ENCODE measurements around the gene EFTUD2.

EFTUD2 gene

DNA sequence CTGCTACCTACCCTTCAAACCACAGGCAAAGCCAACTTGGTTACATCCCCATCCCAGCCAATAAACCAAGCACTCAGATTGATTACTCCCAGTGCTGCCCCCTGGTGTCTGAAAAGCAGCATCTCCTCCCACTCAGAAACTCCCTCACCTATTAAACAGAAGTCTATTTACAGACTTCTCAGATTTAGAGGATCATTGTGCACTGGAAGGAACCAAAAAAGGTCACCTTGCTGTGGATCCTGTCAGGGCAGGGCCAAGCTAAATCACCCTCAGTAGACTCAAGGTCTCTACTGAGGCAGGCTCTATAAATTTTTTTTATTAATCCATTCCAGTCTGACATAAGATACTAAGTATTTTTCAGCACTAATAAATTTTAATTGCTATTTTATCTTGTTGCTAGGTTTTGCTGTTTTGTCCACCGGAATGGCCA, 34.0 kb downstream of the EFTUD2 start:
- H3K36me3 Mint-ChIP-seq (ENCODE audit: low read depth), result peaks cover 36% of the 10 kb centered on the region
- no peaks in the 10 kb centered on the region for H3K9me3 Mint-ChIP-seq
- no peaks in the 10 kb centered on the region for H3K27me3 Mint-ChIP-seq (ENCODE audit: low read depth)
- H3K4me1 Mint-ChIP-seq (ENCODE audit: low read depth), result no peaks in the 10 kb centered on the region
- no peak overlapping the region for H3K27ac Mint-ChIP-seq
- H3K4me3 Mint-ChIP-seq, result no peak overlapping the region

DNA sequence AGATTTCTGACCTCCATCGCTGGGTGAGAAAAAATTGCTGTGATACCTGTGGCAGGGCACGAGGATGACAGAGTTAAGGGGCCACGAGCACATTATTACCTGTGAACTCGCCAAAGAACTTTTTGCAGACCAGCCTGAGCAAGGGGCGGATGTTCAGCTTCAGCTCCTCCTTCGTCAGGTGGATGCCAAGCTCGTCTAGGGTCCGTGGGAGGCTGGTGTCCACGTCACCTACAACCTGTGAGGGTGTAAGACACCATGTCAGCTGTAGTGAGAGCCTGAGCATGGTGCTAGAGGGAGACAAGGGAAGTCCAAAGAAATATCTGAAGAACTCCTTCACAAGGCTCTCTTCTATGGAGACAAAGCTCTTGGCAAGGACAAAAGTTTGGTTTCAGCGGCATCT, 34.4 kb downstream of the EFTUD2 start:
- no peaks in the 10 kb centered on the region for H3K27me3 Mint-ChIP-seq (ENCODE audit: low read depth)
- H3K9me3 Mint-ChIP-seq, result no peaks in the 10 kb centered on the region
- H3K4me3 Mint-ChIP-seq, result no peak overlapping the region
- H3K4me1 Mint-ChIP-seq (ENCODE audit: low read depth), result no peaks in the 10 kb centered on the region
- no peak overlapping the region for H3K27ac Mint-ChIP-seq
- H3K36me3 Mint-ChIP-seq (ENCODE audit: low read depth), result peaks cover 39% of the 10 kb centered on the region

DNA sequence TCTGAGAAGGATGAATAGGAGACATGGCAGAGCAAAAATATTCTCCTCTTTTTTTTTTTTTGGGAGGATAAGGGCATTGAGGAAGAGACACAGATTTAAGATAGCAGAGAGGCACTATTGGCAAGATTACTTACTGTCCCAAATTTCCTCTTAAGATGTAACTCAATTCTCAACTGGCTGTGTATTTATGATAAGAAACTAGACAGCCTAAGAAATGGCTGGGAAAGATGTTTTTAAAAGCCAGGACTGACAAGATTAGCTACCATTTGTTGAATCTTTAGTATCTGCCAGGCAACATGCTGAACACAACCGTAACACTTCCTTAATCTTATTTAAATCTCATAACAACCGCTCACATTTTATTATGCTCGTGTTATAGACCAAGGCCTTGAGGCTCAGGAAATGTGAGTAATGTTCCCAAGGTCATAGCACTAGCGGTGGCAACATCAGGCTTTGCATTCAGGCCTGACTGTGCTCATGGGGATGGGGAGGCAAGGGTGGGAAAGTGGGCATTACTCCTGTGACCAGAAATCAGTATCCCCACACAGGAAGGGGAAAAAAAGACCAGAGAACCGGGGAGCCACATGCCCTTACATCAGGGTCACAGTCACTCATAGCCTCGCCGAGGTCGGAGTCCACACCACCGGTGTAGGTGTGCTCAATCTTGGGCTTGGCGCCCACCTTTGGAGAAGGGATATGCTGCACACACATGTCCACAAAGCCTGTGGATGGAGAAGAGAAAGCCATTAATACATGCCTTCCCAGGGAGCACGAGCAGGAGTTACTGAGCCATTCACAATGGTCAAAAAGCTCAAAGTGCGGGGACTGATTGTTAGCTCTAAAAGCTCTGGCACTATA, 36.0 kb downstream of the EFTUD2 start:
- no peaks in the 10 kb centered on the region for H3K4me1 Mint-ChIP-seq (ENCODE audit: low read depth)
- H3K4me3 Mint-ChIP-seq, result no peak overlapping the region
- H3K36me3 Mint-ChIP-seq (ENCODE audit: low read depth), result peaks cover 40% of the 10 kb centered on the region
- no peak overlapping the region for H3K27ac Mint-ChIP-seq
- H3K9me3 Mint-ChIP-seq, result no peaks in the 10 kb centered on the region
- no peaks in the 10 kb centered on the region for H3K27me3 Mint-ChIP-seq (ENCODE audit: low read depth)

DNA sequence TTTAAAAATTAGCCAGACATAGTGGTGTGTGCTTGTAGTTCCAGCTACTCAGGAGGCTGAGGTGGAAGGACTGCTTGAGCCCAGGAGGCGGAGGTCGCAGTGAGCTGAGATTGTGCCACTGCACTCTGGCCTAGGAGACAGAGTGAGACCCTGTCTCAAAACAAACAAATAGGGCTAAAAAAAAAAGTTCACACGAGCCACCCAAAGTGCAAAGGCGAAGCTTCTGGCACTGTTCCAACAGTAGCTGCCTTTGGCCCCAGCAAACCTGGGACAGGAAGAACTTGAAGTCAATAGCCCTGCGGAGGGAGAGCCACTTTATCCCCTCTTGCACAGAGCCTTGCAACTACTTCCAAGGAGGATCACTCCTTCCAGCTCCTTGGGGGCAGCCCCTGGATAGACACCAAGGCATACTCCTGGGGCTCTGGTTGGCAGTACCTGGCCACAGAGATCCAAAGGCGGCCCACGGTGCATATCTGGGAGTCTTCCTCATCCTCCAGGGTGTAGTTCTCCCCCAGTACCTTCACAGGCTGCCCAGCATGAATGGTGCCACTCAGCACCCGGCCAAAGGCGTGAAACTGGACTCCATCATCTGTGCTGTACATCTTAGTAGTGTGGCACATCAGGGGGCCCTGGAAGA, 36.8 kb downstream of the EFTUD2 start:
- no peak overlapping the region for H3K4me3 Mint-ChIP-seq
- H3K27me3 Mint-ChIP-seq (ENCODE audit: low read depth), result no peaks in the 10 kb centered on the region
- H3K27ac Mint-ChIP-seq, result no peak overlapping the region
- no peaks in the 10 kb centered on the region for H3K4me1 Mint-ChIP-seq (ENCODE audit: low read depth)
- H3K9me3 Mint-ChIP-seq, result no peaks in the 10 kb centered on the region
- peaks cover 40% of the 10 kb centered on the region for H3K36me3 Mint-ChIP-seq (ENCODE audit: low read depth)

DNA sequence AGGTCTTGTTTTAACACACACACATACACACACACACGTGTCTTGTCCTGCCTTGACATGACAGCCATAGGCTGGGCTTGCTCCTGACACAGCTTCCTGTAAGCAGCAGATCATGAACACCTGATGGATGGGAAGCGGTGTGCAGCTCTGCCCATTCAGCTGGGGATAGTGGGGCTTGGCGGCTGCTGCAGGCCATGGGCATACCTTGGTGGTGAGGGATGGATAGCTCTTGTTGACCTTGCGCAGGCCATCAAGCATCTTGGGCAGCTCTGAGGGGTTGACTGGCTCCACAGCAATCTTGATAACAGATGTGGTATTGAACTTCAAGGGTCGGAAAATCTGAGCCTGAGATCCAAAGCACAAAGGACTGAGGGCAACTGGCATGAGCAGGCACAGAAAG, 39.5 kb downstream of the EFTUD2 start:
- Mint-ChIP-seq H3K4me1 (ENCODE audit: low read depth) (no peaks in the 10 kb centered on the region), H3K9me3 (no peaks in the 10 kb centered on the region), H3K27ac (no peak overlapping the region), H3K27me3 (ENCODE audit: low read depth) (no peaks in the 10 kb centered on the region), H3K36me3 (ENCODE audit: low read depth) (peaks cover 45% of the 10 kb centered on the region), H3K4me3 (no peak overlapping the region)

DNA sequence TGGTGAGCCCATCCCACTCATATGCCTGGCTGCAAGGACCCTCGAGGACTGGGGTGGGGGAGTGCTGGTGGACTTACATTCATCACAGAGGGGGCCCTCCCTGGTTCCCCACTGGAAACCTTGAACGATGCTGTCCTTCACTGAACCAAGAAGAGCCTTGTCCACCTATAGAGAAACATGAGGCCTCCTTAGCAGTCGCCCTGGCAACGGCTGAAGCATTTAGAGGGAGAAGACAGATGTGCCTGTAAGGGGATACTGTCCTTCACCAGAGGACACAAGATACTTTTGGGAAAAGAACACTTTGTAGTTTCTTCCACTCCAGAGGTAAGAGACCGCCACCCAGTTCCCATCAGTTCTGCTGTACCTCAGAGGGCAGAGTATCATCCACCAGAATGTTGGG, 45.1 kb downstream of the EFTUD2 start:
- Mint-ChIP-seq H3K4me3 (no peak overlapping the region), H3K9me3 (no peaks in the 10 kb centered on the region), H3K27me3 (ENCODE audit: low read depth) (no peaks in the 10 kb centered on the region), H3K27ac (no peak overlapping the region), H3K36me3 (ENCODE audit: low read depth) (peaks cover 52% of the 10 kb centered on the region), H3K4me1 (ENCODE audit: low read depth) (no peaks in the 10 kb centered on the region)

DNA sequence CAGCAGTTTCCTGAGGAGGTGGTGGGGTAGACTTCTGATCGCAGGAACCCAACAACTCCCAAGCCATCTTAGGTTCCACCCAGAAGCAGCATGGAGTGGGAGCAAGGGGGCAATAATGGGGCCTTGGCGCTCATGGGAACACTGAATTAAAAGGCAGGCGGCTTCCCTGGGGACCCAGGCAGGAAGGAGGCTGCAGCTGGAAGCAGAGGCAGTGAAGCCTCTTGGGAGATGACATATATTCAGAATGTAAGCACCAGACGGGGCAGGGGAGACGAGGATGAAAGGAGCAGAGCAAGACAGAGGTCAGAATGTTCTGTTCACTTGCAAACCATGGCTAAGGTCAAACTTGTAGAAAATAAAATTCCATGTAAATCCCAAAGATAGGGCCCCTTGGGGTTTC, 48.6 kb downstream of the EFTUD2 start:
- no peaks in the 10 kb centered on the region for H3K4me1 Mint-ChIP-seq (ENCODE audit: low read depth)
- H3K27ac Mint-ChIP-seq, result no peak overlapping the region
- no peaks in the 10 kb centered on the region for H3K9me3 Mint-ChIP-seq
- no peak overlapping the region for H3K4me3 Mint-ChIP-seq
- H3K27me3 Mint-ChIP-seq (ENCODE audit: low read depth), result no peaks in the 10 kb centered on the region
- peaks cover 37% of the 10 kb centered on the region for H3K36me3 Mint-ChIP-seq (ENCODE audit: low read depth)

DNA sequence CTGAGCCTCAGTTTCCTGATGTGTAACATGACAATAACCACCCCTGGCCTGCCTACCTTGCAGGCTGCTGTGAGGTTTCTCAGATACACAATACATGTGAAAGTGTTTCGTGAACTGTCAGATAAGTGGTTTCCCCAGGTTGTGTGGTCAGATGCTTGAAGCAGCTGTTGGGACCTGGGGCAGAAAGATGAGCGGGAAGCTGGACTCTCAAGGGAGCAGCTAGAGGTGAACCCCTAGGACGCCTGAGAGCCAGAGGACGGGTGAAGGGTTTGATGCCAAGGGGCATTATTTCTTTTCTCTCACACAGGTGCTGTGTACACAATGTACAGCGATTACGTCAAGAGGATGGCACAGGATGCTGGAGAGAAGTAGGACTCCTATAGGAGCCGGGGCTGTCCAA, 49.2 kb downstream of the EFTUD2 start:
- Mint-ChIP-seq H3K4me1 (ENCODE audit: low read depth) (no peaks in the 10 kb centered on the region), H3K27me3 (ENCODE audit: low read depth) (no peaks in the 10 kb centered on the region), H3K4me3 (no peak overlapping the region), H3K9me3 (no peaks in the 10 kb centered on the region), H3K27ac (no peak overlapping the region), H3K36me3 (ENCODE audit: low read depth) (peaks cover 37% of the 10 kb centered on the region)

DNA sequence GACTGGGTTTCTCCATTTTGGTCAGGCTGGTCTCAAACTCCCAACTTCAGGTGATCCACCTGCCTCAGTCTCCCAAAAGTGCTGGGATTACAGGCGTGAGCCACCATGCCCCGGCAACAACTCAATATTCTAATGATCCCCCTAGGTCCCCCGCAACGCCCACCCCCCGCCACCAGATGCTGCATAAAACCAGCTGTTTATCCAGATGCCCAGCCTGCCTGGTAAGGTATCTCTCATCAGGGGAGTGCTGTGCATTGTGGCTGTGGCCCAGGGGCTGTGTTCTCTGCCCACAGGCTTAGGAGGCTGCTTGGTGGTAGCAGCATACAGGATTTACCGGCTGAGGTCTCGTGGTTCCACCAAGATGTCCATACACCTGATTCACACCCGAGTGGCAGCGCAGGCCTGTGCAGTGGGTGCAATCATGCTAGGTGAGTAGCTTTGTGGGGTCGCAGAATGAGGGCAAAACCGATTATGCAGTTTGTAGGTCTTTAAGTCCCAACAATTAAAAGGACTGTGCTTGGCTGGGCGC, 50.2 kb downstream of the EFTUD2 start:
- H3K9me3 Mint-ChIP-seq, result no peaks in the 10 kb centered on the region
- H3K27me3 Mint-ChIP-seq (ENCODE audit: low read depth), result no peaks in the 10 kb centered on the region
- H3K4me1 Mint-ChIP-seq (ENCODE audit: low read depth), result no peaks in the 10 kb centered on the region
- no peak overlapping the region for H3K27ac Mint-ChIP-seq
- no peak overlapping the region for H3K4me3 Mint-ChIP-seq
- H3K36me3 Mint-ChIP-seq (ENCODE audit: low read depth), result peaks cover 28% of the 10 kb centered on the region

DNA sequence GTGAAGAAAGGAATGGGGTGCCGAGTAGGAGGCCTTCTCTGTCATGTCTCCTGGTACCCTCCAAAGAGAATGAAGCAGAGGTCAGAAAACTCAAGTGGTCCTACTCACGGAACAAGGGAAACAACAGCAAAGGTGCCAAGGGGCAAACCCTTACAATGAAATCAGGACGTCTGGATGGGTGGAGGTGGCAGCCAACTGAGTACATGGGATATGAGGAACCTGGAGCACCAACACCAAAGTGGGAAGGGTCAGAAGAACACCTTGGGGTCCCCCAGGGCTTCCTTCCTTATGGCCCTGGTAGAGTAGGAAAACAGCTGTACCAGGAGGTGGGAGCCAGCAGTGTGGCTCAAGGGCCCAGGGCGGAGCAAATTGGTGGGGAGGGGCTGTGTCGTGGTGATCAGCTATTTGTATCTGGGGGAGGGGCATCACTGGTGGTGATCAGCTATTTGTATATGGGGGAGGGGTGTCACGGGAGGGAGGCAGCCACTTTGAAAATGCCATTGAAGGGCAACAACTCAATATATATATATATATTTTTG, 50.9 kb downstream of the EFTUD2 start:
- Mint-ChIP-seq H3K27me3 (ENCODE audit: low read depth) (no peaks in the 10 kb centered on the region), H3K4me1 (ENCODE audit: low read depth) (no peaks in the 10 kb centered on the region), H3K27ac (no peak overlapping the region), H3K9me3 (no peaks in the 10 kb centered on the region), H3K36me3 (ENCODE audit: low read depth) (peaks cover 23% of the 10 kb centered on the region), H3K4me3 (no peak overlapping the region)

DNA sequence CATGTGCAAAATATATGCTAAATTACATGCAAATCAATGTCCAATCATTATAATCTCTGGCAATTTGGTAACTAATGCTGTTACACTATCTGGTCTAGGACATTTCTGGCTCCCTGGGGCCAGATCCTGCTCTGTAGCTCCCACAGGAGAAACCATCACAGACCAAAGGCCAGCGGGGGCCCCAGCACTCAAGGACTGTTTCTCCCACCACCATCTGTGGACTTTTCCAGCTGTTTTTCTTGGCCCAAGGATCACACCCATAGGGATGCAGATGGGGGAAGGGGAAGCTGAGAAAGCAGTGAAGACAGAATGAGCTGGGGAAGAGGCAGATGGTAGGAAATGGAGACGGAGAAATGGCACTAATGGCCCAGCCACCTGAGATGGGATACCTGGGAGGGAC, 51.7 kb downstream of the EFTUD2 start, which contains the start of gene HIGD1B:
HIGD1B (plus strand) TSS at position 298 of the 400 bp plus-strand sequence. CDS start 270 bp downstream, outside the sequence.
- Mint-ChIP-seq H3K27ac (no peak within 1 kb of the TSS), H3K9me3 (no peaks in the 10 kb centered on the region), H3K36me3 (ENCODE audit: low read depth) (peaks cover 22% of the 10 kb centered on the region), H3K4me1 (ENCODE audit: low read depth) (no peaks in the 10 kb centered on the region), H3K27me3 (ENCODE audit: low read depth) (no peaks in the 10 kb centered on the region), H3K4me3 (no peak within 1 kb of the TSS)

DNA sequence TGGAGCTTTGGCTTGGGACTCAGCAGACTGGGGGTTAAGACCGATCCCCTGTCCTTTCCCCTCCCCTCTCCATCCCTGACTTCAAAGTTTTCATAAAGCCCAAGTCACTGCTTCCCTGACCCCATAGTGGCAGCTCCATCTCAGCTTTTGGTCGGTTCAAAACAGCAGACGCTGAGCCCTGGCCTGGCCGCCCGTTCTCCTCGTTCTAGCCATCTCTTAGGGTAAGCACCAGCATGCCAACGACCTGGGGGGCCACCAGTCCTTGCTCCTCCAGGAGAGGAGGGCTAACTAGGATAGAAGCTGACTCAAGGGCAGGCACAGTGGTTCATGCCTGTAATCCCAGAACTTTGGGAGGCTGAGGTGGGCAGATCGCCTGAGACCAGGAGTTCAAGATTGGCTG, 53.0 kb downstream of the EFTUD2 start:
- Mint-ChIP-seq H3K4me1 (ENCODE audit: low read depth) (no peaks in the 10 kb centered on the region), H3K4me3 (no peak overlapping the region), H3K9me3 (no peaks in the 10 kb centered on the region), H3K36me3 (ENCODE audit: low read depth) (peaks cover 12% of the 10 kb centered on the region), H3K27ac (no peak overlapping the region), H3K27me3 (ENCODE audit: low read depth) (no peaks in the 10 kb centered on the region)

DNA sequence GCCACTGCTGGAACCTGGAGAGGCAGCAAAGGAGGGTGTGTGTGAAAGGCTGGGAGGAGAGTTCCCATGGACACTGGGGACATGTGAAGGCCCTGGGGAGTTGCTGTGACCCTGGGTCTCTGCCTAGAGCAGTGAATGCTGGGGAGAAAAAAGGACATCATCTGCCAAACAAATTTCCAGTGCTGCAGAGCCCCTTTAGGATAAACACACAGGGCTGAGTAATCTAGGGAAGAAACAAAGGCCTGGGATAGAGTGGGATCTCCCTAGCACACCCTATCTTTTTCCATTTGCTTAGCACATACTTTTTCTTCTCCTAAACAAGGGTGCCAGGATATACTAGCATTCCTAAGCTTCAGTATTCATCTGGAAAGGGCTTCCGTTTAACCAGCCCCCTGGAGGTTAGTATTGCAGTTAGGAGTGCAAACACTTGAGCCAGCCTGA, 54.8 kb downstream of the EFTUD2 start:
- Mint-ChIP-seq H3K27me3 (ENCODE audit: low read depth) (no peaks in the 10 kb centered on the region), H3K27ac (no peak overlapping the region), H3K4me3 (no peak overlapping the region), H3K9me3 (no peaks in the 10 kb centered on the region), H3K36me3 (ENCODE audit: low read depth) (no peaks in the 10 kb centered on the region), H3K4me1 (ENCODE audit: low read depth) (no peaks in the 10 kb centered on the region)

DNA sequence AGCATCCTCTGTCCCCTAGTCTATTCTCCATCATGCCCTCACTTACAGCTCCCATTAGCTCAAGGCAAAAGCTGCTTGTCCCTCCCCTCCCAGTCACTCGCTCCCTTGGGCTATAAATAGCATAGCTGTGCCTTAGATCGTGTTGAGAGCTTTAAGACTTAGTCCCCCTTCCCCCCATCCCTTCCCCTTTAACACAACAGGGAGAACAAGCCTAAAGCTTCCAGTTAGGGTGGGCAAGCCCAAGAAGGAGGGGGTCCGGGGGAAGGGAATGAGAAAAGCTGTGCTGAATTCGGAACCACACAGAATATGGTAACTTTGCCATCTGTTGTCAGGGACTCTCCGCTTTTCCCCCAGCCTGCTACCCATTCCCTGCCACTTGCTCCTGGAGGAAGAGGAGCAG, 56.5 kb downstream of the EFTUD2 start:
- H3K9me3 Mint-ChIP-seq, result no peaks in the 10 kb centered on the region
- H3K4me1 Mint-ChIP-seq (ENCODE audit: low read depth), result no peaks in the 10 kb centered on the region
- H3K27me3 Mint-ChIP-seq (ENCODE audit: low read depth), result no peaks in the 10 kb centered on the region
- H3K36me3 Mint-ChIP-seq (ENCODE audit: low read depth), result no peaks in the 10 kb centered on the region
- no peak overlapping the region for H3K4me3 Mint-ChIP-seq
- H3K27ac Mint-ChIP-seq, result no peak overlapping the region

DNA sequence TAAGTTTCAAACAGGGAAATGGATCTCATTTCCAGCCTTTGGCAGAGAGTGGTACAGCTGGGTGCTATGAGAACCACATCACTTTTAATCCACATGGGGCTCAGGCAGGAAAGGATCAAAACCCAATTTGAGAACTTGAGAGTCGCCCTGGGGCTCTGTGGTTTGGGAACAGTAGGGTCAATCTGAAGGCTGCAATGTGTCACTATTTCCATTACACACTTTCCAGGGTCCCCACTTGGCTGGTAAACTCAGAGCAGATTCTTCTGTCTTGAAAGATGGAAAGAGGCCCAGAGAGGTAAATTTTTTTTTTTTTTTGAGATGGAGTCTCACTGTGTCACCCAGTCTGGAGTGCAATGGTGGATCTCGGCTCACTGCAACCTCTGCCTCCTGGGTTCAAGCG, 58.3 kb downstream of the EFTUD2 start:
- H3K4me1 Mint-ChIP-seq (ENCODE audit: low read depth), result no peaks in the 10 kb centered on the region
- H3K4me3 Mint-ChIP-seq, result no peak overlapping the region
- H3K27ac Mint-ChIP-seq, result no peak overlapping the region
- no peaks in the 10 kb centered on the region for H3K36me3 Mint-ChIP-seq (ENCODE audit: low read depth)
- no peaks in the 10 kb centered on the region for H3K27me3 Mint-ChIP-seq (ENCODE audit: low read depth)
- H3K9me3 Mint-ChIP-seq, result no peaks in the 10 kb centered on the region
